HFF-Myc (cell line): ENCODE data around the gene SBDS.
"Not testable (repeated sequence)": the region's sequence is repeated elsewhere in the genome, so short reads cannot be mapped to it uniquely, and the experiment has no call there.

ENCODE experiments used
- DNase-seq: peaks from one replicate; pipeline ENCODE4 v3.0.0-alpha.2; 2011; ENCODE audit warnings: low read depth; ENCODE audit errors: extremely low read depth
- H3K4me3 ChIP-seq: replicated peaks from 2 replicates; pipeline ENCODE4 v1.5.1; 2011; ENCODE audit warnings: low read depth, mild to moderate bottlenecking, control low read depth, low read length
- CTCF ChIP-seq: IDR thresholded peaks from 2 replicates; pipeline ENCODE4 v1.5.1; 2012; ENCODE audit warnings: mild to moderate bottlenecking, low read depth, low read length, control low read depth; ENCODE audit errors: missing control alignments

Gene SBDS

DNA sequence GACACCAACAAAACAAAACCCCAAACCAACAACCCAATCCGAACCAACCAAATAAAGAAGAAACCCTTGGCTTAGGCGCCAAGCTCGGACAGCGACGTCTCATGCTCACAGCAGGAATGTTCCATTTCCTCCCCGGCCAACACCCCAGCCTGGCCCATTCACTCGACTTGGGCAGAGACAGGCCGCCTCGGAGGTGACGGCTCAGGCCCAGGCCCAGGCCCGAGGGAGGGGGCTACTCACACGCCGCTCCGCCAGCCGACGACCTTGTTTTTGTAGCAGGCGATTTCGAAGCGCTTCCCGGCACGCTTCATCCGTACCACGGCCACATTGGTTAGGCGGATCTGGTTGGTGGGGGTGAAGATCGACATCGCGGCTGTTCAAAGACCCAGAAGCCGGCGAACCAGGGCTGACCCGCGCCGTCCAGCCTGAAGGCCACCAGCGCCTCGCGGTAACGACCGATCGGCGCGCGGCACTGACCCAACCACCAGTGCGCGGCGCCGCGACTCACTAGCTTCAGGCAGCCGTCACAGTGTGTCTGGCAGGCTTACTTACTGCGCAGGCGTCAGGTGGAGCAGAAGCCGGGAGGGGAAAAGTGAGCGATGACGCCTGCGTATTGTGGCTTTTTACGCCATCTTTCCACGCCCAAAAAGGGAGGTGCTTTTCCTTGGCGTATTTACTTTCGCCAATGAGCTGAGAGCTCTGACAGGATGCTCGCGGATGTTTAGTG, at the start of gene SBDS:
TSS of gene SBDS (minus strand) at position 537 of the 727 bp plus-strand sequence. CDS start at position 368, 169 bp downstream.
- peak within 1 kb of the TSS; percentile 82 for H3K4me3 ChIP-seq
- DNase-seq, result peak; percentile 98

DNA sequence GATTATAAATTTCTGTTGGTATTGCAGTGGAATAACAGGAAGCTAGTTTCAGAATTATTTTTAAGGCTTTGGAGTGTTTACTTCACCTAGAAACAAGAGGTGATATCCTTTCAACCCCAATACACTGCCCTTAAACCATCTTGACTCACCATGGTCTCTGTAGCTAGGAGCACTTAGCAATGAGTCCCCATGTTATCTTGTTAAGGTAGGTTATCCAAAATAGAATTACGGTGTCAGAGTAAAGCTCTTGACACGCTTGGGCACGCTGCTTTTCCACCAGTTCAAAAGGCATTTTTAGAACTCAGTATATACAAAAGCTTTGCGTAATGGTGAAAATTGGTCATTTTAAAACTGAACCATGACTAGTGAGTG, 48.2 kb upstream of the SBDS start:
- not testable (repeated sequence) for DNase-seq

GRCh38 chr7:67042781-67043558, 47.6 kb upstream of the SBDS start:
- H3K4me3 ChIP-seq, result not testable (repeated sequence)
- DNase-seq, result peak; percentile 21

More for the DNA sequence above, 48.2 kb upstream of the SBDS start:
- not testable (repeated sequence) for H3K4me3 ChIP-seq

DNA sequence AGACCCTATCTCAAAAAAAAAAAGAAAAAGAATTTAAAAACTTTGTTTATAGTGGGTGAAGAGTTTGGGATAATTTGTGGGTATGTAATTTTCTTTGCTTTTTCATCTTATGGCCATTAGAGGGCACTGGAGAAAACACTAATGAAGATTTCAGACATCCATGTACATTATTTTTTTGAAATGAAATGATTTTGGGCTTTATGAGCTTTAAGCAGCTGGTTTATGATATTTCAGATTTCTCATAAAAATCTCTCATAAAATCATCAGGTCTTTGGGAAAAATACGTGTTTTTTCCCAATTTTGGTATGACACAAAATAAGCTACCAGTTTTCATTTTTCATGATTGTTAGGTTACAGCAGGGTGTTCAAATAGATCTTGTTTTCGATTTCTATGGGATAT, 45.4 kb upstream of the SBDS start:
- not testable (repeated sequence) for DNase-seq, H3K4me3 ChIP-seq
- TF ChIP-seq CTCF, result peak; percentile 29

DNA sequence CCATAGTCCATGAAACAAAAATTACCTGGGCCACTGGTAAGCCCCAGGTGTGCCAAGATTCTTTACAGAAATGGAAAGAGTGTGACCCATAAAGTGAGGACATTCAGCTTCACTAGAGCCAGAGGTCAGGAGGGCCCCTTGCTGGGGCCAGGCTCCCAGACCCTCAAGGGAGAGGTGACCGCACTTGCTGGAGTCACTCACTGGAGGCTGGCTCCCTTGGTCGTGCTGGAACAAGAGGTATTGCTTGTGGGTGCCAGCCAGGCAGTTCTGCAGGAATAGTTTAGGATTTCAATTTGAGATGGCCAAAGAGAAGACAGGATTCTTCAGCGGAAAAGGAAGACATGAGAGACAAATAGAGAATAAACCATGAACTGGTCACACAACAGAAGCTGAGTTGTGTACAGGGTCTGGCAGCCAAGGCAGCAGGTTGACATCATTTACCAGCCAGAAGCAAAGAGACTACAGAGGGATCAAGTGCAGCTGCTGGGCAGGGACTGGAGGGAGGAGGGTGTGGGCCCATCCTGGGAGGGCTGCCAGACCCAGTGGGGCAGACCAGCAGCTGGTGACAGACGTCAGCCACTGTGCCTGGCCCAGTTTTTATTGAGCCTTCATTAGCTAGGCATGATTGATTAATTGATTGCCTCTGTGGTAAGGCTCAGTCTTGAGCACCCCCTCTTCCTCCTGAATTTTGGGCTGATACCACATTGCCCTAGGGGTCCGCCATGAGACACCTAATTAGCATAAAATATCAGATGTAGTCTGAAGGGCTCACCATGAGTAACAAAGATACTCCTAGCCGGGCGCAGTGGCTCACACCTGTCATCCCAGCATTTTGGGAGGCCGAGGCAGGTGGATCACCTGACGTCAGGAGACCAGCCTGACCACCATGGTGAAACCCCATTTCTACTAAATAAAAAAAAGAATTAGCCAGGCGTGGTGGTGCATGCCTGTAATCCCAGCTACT, 41.3 kb upstream of the SBDS start:
- DNase-seq, H3K4me3 ChIP-seq: not testable (repeated sequence)

DNA sequence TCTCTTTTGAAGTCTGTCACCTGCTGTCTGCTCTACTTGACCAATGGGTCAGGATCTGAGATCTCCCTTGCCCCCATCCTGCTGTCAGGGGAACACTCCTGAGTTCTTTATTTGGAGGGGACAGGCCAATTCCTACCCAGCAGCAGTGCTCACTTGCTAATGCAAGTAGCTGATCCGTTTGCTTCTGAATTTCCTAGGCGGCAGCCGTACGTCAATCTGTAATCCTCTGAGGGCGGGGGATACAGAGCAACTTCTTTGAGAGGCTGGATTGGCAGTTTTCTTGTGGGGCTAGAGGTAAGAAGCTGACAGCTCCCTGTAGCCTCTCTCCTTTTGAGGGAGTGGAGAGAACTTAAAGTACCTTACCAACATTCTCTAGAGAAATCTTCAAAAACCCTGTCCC, 37.9 kb upstream of the SBDS start:
- no peak for DNase-seq
- no peak for TF ChIP-seq CTCF
- H3K4me3 ChIP-seq, result no peak overlapping the region

DNA sequence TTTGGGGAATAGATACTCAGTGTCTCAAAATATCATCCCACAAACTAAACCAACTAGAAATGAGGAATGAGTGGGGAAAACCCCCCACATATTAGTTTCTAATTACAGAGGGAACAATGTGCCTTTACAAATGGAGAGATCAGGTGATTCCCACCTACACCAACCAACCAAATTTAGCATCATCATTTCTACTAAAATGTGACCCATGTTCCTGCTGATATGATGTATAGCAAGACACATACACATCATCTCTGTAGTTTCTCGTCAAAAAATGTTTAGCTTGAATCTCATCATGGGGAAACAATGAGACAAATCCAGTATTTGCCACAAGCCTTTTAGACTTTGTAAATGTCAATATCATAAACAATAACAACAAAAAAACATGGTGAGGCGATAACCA, 36.3 kb upstream of the SBDS start:
- not testable (repeated sequence) for H3K4me3 ChIP-seq, DNase-seq

GRCh38 chr7:67025459-67025858, 30.1 kb upstream of the SBDS start:
- not testable (repeated sequence) for DNase-seq, H3K4me3 ChIP-seq

DNA sequence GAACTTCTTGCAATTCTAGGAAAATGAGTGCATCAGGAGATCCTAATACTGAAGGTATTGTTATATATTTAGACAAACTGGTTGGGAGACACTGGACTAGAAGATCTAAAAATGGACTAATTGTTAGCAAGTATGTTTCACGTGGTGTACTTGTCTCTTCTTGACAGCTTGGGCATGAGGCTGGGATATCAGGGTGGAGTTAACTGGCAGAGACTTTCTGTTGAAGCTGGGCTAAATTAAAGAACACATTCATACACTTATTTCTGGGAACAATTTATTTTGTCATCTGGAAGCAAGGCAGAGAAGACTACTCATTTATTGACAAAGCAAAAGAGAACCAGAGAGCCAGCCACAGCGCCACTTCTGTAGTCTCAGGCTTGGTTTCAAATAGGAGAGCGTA, 27.1 kb upstream of the SBDS start:
- H3K4me3 ChIP-seq, result no peak overlapping the region
- no peak for TF ChIP-seq CTCF
- DNase-seq, result no peak
